Measurements from ENCODE around the gene PAFAH2. TPM values are rescaled to one million over a fixed set of nuclear protein-coding genes. Genes with fewer than 3 reads are reported as not detected.

Gene PAFAH2
- total and polyA plus RNA-seq, 2 of the 8 experiments (the other 6 are each of a cell fraction or from before 2014, with no cell fraction given) = 7.7 to 9.3 TPM

DNA sequence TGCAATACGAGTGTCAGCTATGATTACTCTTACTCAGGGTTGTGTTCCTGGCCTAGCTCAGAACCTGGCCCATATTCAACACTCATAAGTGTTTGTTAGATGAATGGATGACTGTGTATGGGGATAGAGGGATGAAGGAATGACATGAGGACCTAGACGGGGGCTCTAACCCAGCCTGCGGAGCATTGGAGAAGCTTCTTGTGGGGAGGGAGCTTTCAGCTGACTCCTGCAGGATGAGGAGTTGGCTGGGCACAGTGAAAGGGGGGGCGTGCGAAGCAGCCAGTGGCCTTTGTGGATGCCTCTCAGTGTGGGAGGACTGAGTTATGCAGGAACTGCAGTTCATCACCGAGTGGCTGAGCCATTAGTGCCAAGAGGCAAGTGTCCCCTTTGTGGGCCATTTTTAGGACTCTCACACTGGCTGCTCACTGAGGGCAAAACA, 22.5 kb upstream of the PAFAH2 start:
- Histone ChIP-seq H3K27ac (ENCODE audit: low read depth, low read length) (no peak overlapping the region), H4K5ac (ENCODE audit: insufficient read length, low read depth, low read length) (no peak overlapping the region), H2BK20ac (ENCODE audit: low read length) (no peak overlapping the region), H4K8ac (ENCODE audit: extremely low read depth, insufficient read depth, low read length) (no peak overlapping the region), H2AK5ac (ENCODE audit: low read depth, low read length) (peak overlapping the region; percentile 85; the same call in 1 of the 2 replicates), H2BK15ac (ENCODE audit: low read length) (0 out of 2 replicates have a peak overlapping the region, but pooled peaks have one; percentile 67), H3K56ac (replicated peaks; ENCODE audit: insufficient read length, low read depth, low read length) (no peak overlapping the region), H2BK120ac (replicated peaks; ENCODE audit: low read depth, low read length) (no peak overlapping the region), H3K18ac (ENCODE audit: extremely low read depth, low read length) (no peak overlapping the region), H3K4ac (replicated peaks; ENCODE audit: insufficient read length, low read depth, low read length) (no peak overlapping the region), H3K23me2 (ENCODE audit: low read depth, low read length) (peaks cover 3% of the 10 kb centered on the region; the same call in 1 of the 2 replicates), H3K4me3 (ENCODE audit: extremely low read depth in 1 of 4, insufficient read depth in 2 of 4, low read depth in 3 of 4, low read length in 4 of 4) (no peak overlapping the region), H2AFZ (ENCODE audit: low read length) (no peak overlapping the region), H2BK12ac (ENCODE audit: low read depth, low read length) (peak overlapping the region; percentile 75; the same call in 1 of the 2 replicates), H3K9me3 (ENCODE audit: insufficient read depth in 2 of 2, low read depth in 1 of 2, low read length in 1 of 2) (no peaks in the 10 kb centered on the region), H4K91ac (replicated peaks; ENCODE audit: insufficient read length, low read length) (peak overlapping the region; percentile 17), H3K79me1 (ENCODE audit: low read depth, low read length) (no peaks in the 10 kb centered on the region), H3K27me3 (replicated peaks in 1 of 4; ENCODE audit: control insufficient read depth in 3 of 4, extremely low read depth in 1 of 4, insufficient read depth in 3 of 4, low read length in 3 of 4) (no peaks in the 10 kb centered on the region), H4K20me1 (replicated peaks in 1 of 2; ENCODE audit: control insufficient read depth in 1 of 2, insufficient read depth in 2 of 2, low read length in 2 of 2) (no peaks in the 10 kb centered on the region), H3K9ac (replicated peaks in 1 of 4; ENCODE audit: extremely low read depth in 1 of 4, low read depth in 3 of 4, low read length in 3 of 4) (no peak overlapping the region), H3K4me1 (replicated peaks in 1 of 4; ENCODE audit: control insufficient read depth in 3 of 4, insufficient read depth in 4 of 4, low read length in 3 of 4) (peaks cover 0 to 19% (median 12%) of the 10 kb centered on the region in 4 experiments; a peak in 6 of 7 replicates), H3K79me2 (ENCODE audit: control insufficient read depth in 1 of 2, insufficient read depth in 2 of 2, low read length in 2 of 2) (no peaks in the 10 kb centered on the region), H3K14ac (ENCODE audit: insufficient read length) (no peak overlapping the region), H3K23ac (ENCODE audit: insufficient read length) (no peak overlapping the region), H3K4me2 (ENCODE audit: insufficient read depth in 1 of 2, low read depth in 2 of 2, low read length in 2 of 2) (no peak overlapping the region; a peak in 1 of 4 replicates), H3K36me3 (ENCODE audit: control insufficient read depth in 2 of 4, insufficient read depth in 4 of 4, low read length in 3 of 4) (no peaks in the 10 kb centered on the region), H2BK5ac (ENCODE audit: low read depth, low read length) (no peak overlapping the region)
- ChIA-PET POLR2A (ENCODE audit: partially characterized antibody) (no interaction called here), CTCF (ENCODE audit: partially characterized antibody) (interaction anchor here (0.6 to 6.4 kb wide), 11 partner anchors 9 to 210 kb away, joined by 3 to 46 read pairs (median 3); no protein-coding TSS in a partner anchor)
- 83% methylated on average over 6 of the region's 6 CpGs; no CpG with 5 or more reads in 1 of the 2 experiments for WGBS, 2 experiments (ENCODE audit: extremely low coverage in 1 of 2, insufficient coverage in 1 of 2, insufficient read length in 1 of 2, insufficient replicate concordance in 2 of 2, low coverage in 1 of 2, low lambda C conversion rate in 2 of 2, missing lambda C conversion rate in 1 of 2)
- TF ChIP-seq TAF7 (optimal IDR thresholded peaks at IDR 0.05; ENCODE audit: borderline replicate concordance, low read depth, low read length) = no peak
- no peak for TF ChIP-seq HDAC2 (IDR thresholded peaks at IDR 0.05; ENCODE audit: borderline replicate concordance in 1 of 2, low read depth in 2 of 2, low read length in 2 of 2)
- TF ChIP-seq USF2 (IDR thresholded peaks at IDR 0.05; ENCODE audit: low read length) = no peak
- TF ChIP-seq SRF (IDR thresholded peaks at IDR 0.05; ENCODE audit: low read depth, low read length) = no peak
- TF ChIP-seq POLR2AphosphoS5 (IDR thresholded peaks at IDR 0.05; ENCODE audit: low read depth, low read length) = no peak
- DNase-seq (ENCODE audit: low read depth in 1 of 2, low spot score in 2 of 2) (no peak), FAIRE-seq (no peak)

Measured in H1 (cell line).